ENCODE measurements around the gene MACROD1. TPM values are rescaled to one million over a fixed set of nuclear protein-coding genes. Genes with fewer than 3 reads are reported as not detected.

Gene MACROD1
- polyA plus RNA-seq, 3 donors from 2014 or later, result 4.8 to 7.1 (median 6.5) TPM

GRCh38 chr11:64153812-64154211 lies 12.1 kb downstream of the MACROD1 start:
- no peaks in the 10 kb centered on the region for H3K4me1 Mint-ChIP-seq
- no peak for DNase-seq

GRCh38 chr11:64152841-64153691 lies 12.8 kb downstream of the MACROD1 start:
- peak; percentile 61 to 67 (median 65) for DNase-seq
- Mint-ChIP-seq H3K9me3 (no peaks in the 10 kb centered on the region), H3K4me1 (no peaks in the 10 kb centered on the region), H3K27ac (no peak overlapping the region), H3K4me3 (no peak overlapping the region), H3K27me3 (ENCODE audit: low read depth in 3 of 3) (peaks cover 0 to 3% (median 2%) of the 10 kb centered on the region in 3 donors), H3K36me3 (no peaks in the 10 kb centered on the region)

More at GRCh38 chr11:64153812-64154211, 12.1 kb downstream of the MACROD1 start:
- no peak overlapping the region for H3K4me3 Mint-ChIP-seq
- H3K9me3 Mint-ChIP-seq, result no peaks in the 10 kb centered on the region
- H3K36me3 Mint-ChIP-seq, result no peaks in the 10 kb centered on the region
- no peak overlapping the region for H3K27ac Mint-ChIP-seq
- H3K27me3 Mint-ChIP-seq (ENCODE audit: low read depth in 3 of 3), result peaks cover 0 to 3% (median 2%) of the 10 kb centered on the region in 3 donors

- no peaks in the 10 kb centered on the region for H3K9me3 Mint-ChIP-seq
- no peak overlapping the region for H3K27ac Mint-ChIP-seq
- no peak overlapping the region for H3K4me3 Mint-ChIP-seq
- no peak for DNase-seq
- no peaks in the 10 kb centered on the region for H3K36me3 Mint-ChIP-seq
- H3K27me3 Mint-ChIP-seq (ENCODE audit: low read depth in 3 of 3), result peaks cover 0 to 3% (median 3%) of the 10 kb centered on the region in 3 donors
- H3K4me1 Mint-ChIP-seq, result no peaks in the 10 kb centered on the region
These were observed 14.6 kb downstream of the MACROD1 start for GRCh38 chr11:64151337-64151736.

- no peak for DNase-seq
- H3K9me3 Mint-ChIP-seq, result no peaks in the 10 kb centered on the region
- H3K4me1 Mint-ChIP-seq, result no peaks in the 10 kb centered on the region
- H3K4me3 Mint-ChIP-seq, result no peak overlapping the region
- H3K36me3 Mint-ChIP-seq, result no peaks in the 10 kb centered on the region
- H3K27ac Mint-ChIP-seq, result no peak overlapping the region
- peaks cover 0 to 3% (median 3%) of the 10 kb centered on the region in 3 donors for H3K27me3 Mint-ChIP-seq (ENCODE audit: low read depth in 3 of 3)
These were observed 15.3 kb downstream of the MACROD1 start for GRCh38 chr11:64150481-64151239.

- Mint-ChIP-seq H3K27ac (no peak overlapping the region), H3K36me3 (no peaks in the 10 kb centered on the region), H3K4me1 (no peaks in the 10 kb centered on the region), H3K9me3 (no peaks in the 10 kb centered on the region), H3K4me3 (no peak overlapping the region), H3K27me3 (ENCODE audit: low read depth in 3 of 3) (peaks cover 0 to 3% (median 3%) of the 10 kb centered on the region in 3 donors)
- no peak for DNase-seq
These were observed 15.9 kb downstream of the MACROD1 start for GRCh38 chr11:64150051-64150450.

- Mint-ChIP-seq H3K4me1 (no peaks in the 10 kb centered on the region), H3K9me3 (no peaks in the 10 kb centered on the region), H3K4me3 (no peak overlapping the region), H3K27ac (no peak overlapping the region), H3K36me3 (no peaks in the 10 kb centered on the region), H3K27me3 (ENCODE audit: low read depth in 3 of 3) (peaks cover 0 to 1% (median under 1%) of the 10 kb centered on the region in 3 donors)
- DNase-seq, result no peak
These were observed 16.8 kb downstream of the MACROD1 start for GRCh38 chr11:64148917-64149617.

- no peak overlapping the region for H3K27ac Mint-ChIP-seq
- H3K9me3 Mint-ChIP-seq, result no peaks in the 10 kb centered on the region
- H3K36me3 Mint-ChIP-seq, result no peaks in the 10 kb centered on the region
- peaks cover 0 to 2% (median 2%) of the 10 kb centered on the region in 3 donors for H3K27me3 Mint-ChIP-seq (ENCODE audit: low read depth in 3 of 3)
- H3K4me3 Mint-ChIP-seq, result no peak overlapping the region
- DNase-seq, result peak; percentile 60 to 71 (median 63)
- peaks cover 0 to 2% of the 10 kb centered on the region in 2 donors for H3K4me1 Mint-ChIP-seq
These were observed 17.5 kb downstream of the MACROD1 start for GRCh38 chr11:64148226-64148916.

GRCh38 chr11:64146036-64146955 lies 19.6 kb downstream of the MACROD1 start:
- peak overlapping the region in 1 of 6 donors; percentile 52 for H3K27ac Mint-ChIP-seq

GRCh38 chr11:64144587-64145472 lies 21.1 kb downstream of the MACROD1 start:
- Mint-ChIP-seq H3K9me3 (no peaks in the 10 kb centered on the region), H3K27ac (no peak overlapping the region), H3K4me1 (peaks cover 0 to 2% of the 10 kb centered on the region in 2 donors), H3K4me3 (no peak overlapping the region), H3K27me3 (ENCODE audit: low read depth in 3 of 3) (peaks cover 0 to 2% (median 2%) of the 10 kb centered on the region in 3 donors), H3K36me3 (no peaks in the 10 kb centered on the region)
- no peak for DNase-seq

More at GRCh38 chr11:64146036-64146955, 19.6 kb downstream of the MACROD1 start:
- H3K36me3 Mint-ChIP-seq, result no peaks in the 10 kb centered on the region
- no peaks in the 10 kb centered on the region for H3K9me3 Mint-ChIP-seq
- DNase-seq, result peak; percentile 34 to 56 (median 47)
- peaks cover 0 to 2% (median 2%) of the 10 kb centered on the region in 3 donors for H3K27me3 Mint-ChIP-seq (ENCODE audit: low read depth in 3 of 3)
- H3K4me3 Mint-ChIP-seq, result no peak overlapping the region
- H3K4me1 Mint-ChIP-seq, result peaks cover 0 to 2% of the 10 kb centered on the region in 2 donors

GRCh38 chr11:64141081-64141783 lies 24.7 kb downstream of the MACROD1 start:
- Mint-ChIP-seq H3K9me3 (no peaks in the 10 kb centered on the region), H3K27me3 (ENCODE audit: low read depth in 3 of 3) (peaks cover 0 to 4% (median 3%) of the 10 kb centered on the region in 3 donors), H3K27ac (no peak overlapping the region), H3K36me3 (no peaks in the 10 kb centered on the region), H3K4me3 (no peak overlapping the region), H3K4me1 (peaks cover 0 to 2% of the 10 kb centered on the region in 2 donors)
- DNase-seq, result no peak

- no peak for DNase-seq
- Mint-ChIP-seq H3K4me1 (peaks cover 0 to 2% of the 10 kb centered on the region in 2 donors), H3K4me3 (no peak overlapping the region), H3K27ac (no peak overlapping the region), H3K9me3 (no peaks in the 10 kb centered on the region), H3K27me3 (ENCODE audit: low read depth in 3 of 3) (peaks cover 0 to 5% (median 3%) of the 10 kb centered on the region in 3 donors), H3K36me3 (no peaks in the 10 kb centered on the region)
These were observed 25.8 kb downstream of the MACROD1 start for GRCh38 chr11:64140082-64140481.

All from immature natural killer cell (primary cell).